T-helper 22 cell (primary cell): ENCODE data around the gene GAGE10.
"Not testable (repeated sequence)": the region's sequence is repeated elsewhere in the genome, so short reads cannot be mapped to it uniquely, and the experiment has no call there.

Experiments used
- DNase-seq: peaks from one replicate; pipeline ENCODE4 v3.0.0-alpha.2; 2020; ENCODE audit warnings: low read depth

GAGE10 gene

GRCh38 chrX:49330421-49330820 lies 27.0 kb downstream of the GAGE10 start:
- DNase-seq, result not testable (repeated sequence)

GRCh38 chrX:49331282-49331681 lies 27.8 kb downstream of the GAGE10 start, which contains the start of gene GAGE13:
Gene GAGE13, plus strand, starts transcription at chrX:49331582. Its CDS starts 1,156 bp downstream, at chrX:49332738.
- not testable (repeated sequence) for DNase-seq

- not testable (repeated sequence) for DNase-seq
Observed at GRCh38 chrX:49331841-49332240, 28.4 kb downstream of the GAGE10 start.

- not testable (repeated sequence) for DNase-seq
Observed at GRCh38 chrX:49341449-49341848, 38.0 kb downstream of the GAGE10 start.

- DNase-seq, result not testable (repeated sequence)
Observed at GRCh38 chrX:49344496-49345175, 41.2 kb downstream of the GAGE10 start.

GRCh38 chrX:49345402-49345801 lies 42.0 kb downstream of the GAGE10 start:
- DNase-seq, result not testable (repeated sequence)

GRCh38 chrX:49346150-49346549 lies 42.7 kb downstream of the GAGE10 start:
- not testable (repeated sequence) for DNase-seq
